Gastrocnemius medialis (tissue), 4 donors: ENCODE data around the gene XPO1.

Experiments used
- POLR2A ChIP-seq, 2 donors: fragments of 450-650 bp; IDR thresholded peaks; one replicate each; pipeline ENCODE4 v1.6.1; 2017; ENCODE audit warnings: antibody characterized with exemption in 2 of 2, mild to moderate bottlenecking in 2 of 2, moderate library complexity in 2 of 2
- TF ChIP-seq, protein P1 (sequence below), 5 experiments: fragments of 450-650 bp in 3 of 5; fragments of 200-600 bp in 2 of 5; sonication (generic) in 2 of 5; IDR thresholded peaks in 4 of 5; conservative IDR thresholded peaks in 1 of 5; 1 replicate in 4 of 5; 2 replicates in 1 of 5; pipeline ENCODE4 v1.5.1; 2016 to 2019; ENCODE audit warnings: antibody characterized with exemption in 5 of 5, mild to moderate bottlenecking in 3 of 5, moderate library complexity in 3 of 5

DNA sequence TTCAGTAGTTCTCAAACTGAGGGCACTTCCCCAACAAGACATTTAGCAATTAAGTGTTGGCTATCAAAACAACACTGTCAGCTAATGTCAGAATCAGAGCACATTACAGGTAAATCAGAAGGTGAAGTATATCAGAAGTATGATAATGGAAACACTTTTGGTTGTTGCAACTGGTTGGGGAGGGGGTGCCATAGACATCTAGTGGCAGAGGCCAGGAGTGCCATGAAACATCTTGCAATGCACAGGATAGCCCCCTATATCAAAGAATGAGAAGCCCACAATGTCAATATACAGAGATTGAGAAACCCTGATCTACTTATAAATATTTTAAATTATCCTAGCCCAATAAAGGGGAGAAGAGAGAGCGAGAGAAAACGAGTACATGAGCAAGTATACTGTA lies 4.9 kb upstream of the XPO1 start:
- TF ChIP-seq, protein P1, sequence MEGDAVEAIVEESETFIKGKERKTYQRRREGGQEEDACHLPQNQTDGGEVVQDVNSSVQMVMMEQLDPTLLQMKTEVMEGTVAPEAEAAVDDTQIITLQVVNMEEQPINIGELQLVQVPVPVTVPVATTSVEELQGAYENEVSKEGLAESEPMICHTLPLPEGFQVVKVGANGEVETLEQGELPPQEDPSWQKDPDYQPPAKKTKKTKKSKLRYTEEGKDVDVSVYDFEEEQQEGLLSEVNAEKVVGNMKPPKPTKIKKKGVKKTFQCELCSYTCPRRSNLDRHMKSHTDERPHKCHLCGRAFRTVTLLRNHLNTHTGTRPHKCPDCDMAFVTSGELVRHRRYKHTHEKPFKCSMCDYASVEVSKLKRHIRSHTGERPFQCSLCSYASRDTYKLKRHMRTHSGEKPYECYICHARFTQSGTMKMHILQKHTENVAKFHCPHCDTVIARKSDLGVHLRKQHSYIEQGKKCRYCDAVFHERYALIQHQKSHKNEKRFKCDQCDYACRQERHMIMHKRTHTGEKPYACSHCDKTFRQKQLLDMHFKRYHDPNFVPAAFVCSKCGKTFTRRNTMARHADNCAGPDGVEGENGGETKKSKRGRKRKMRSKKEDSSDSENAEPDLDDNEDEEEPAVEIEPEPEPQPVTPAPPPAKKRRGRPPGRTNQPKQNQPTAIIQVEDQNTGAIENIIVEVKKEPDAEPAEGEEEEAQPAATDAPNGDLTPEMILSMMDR (IDR thresholded peaks at IDR 0.05 in 4 of 5, conservative IDR thresholded peaks at IDR 0.05 in 1 of 5) = no peak
- TF ChIP-seq POLR2A (IDR thresholded peaks at IDR 0.05) = no peak
